Fibroblast of villous mesenchyme (primary cell): ENCODE data around the gene MINPP1. TPM values are rescaled to one million over a fixed set of nuclear protein-coding genes. Genes with fewer than 3 reads are reported as not detected.

ENCODE experiments used
- DNase-seq: peaks from one replicate; pipeline ENCODE4 v3.0.0-alpha.2; 2010; ENCODE audit warnings: low read depth
- H3K4me3 ChIP-seq: 2 replicates; pipeline ENCODE4 v1.5.1; 2011; ENCODE audit warnings: low read depth, mild to moderate bottlenecking, low read length
- CTCF ChIP-seq: IDR thresholded peaks from 2 replicates; pipeline ENCODE4 v1.5.1; 2012; ENCODE audit warnings: low read depth, mild to moderate bottlenecking, low read length; ENCODE audit not compliant: insufficient read depth
- total RNA-seq: library from RNA; depleted of rRNA; stranded (reverse); fragments of >200 nt; gene quantifications from 2 replicates; pipeline ENCODE4 v1.2.3, GENCODE V29; 2012

MINPP1 gene
- total RNA-seq, 1 donor, result 52.7 TPM

GRCh38 chr10:87578842-87579401 is 74.2 kb downstream of the MINPP1 start:
- peak; percentile 57 for DNase-seq
- peak overlapping the region; percentile 33 for H3K4me3 ChIP-seq
- TF ChIP-seq CTCF, result no peak

- DNase-seq, result no peak
- no peak for TF ChIP-seq CTCF
- H3K4me3 ChIP-seq, result no peak overlapping the region
Observed at GRCh38 chr10:87579563-87579962, 74.9 kb downstream of the MINPP1 start.

GRCh38 chr10:87580016-87580415 is 75.3 kb downstream of the MINPP1 start:
- DNase-seq, result no peak
- no peak overlapping the region for H3K4me3 ChIP-seq
- TF ChIP-seq CTCF, result no peak

- DNase-seq, result peak; percentile 38
- no peak overlapping the region for H3K4me3 ChIP-seq
- no peak for TF ChIP-seq CTCF
Observed at GRCh38 chr10:87585565-87586514, 81.1 kb downstream of the MINPP1 start.

- DNase-seq, result no peak
- no peak for TF ChIP-seq CTCF
- no peak overlapping the region for H3K4me3 ChIP-seq
Observed at GRCh38 chr10:87589645-87590051, 85.0 kb downstream of the MINPP1 start.

GRCh38 chr10:87590705-87591588 is 86.3 kb downstream of the MINPP1 start:
- no peak overlapping the region for H3K4me3 ChIP-seq
- TF ChIP-seq CTCF, result no peak
- DNase-seq, result no peak
